Astrocyte (in vitro differentiated cells and primary cell): ENCODE data around the gene ZC3H13. TPM values are rescaled to one million over a fixed set of nuclear protein-coding genes. Genes with fewer than 3 reads are reported as not detected.

Experiments
- DNase-seq: peaks from one replicate; pipeline ENCODE4 v3.0.0-alpha.2; 2010; ENCODE audit warnings: low read depth
- FAIRE-seq: peaks from 2 replicates; lab custom pipeline; 2011; peaks lifted over from hg19 to GRCh38; lab: Jason Lieb, UNC
- H2AFZ ChIP-seq: 2 replicates; pipeline ENCODE4 v1.6.0; 2012; ENCODE audit warnings: low read depth, low read length, inconsistent platforms
- H3K27ac ChIP-seq: 2 replicates; pipeline ENCODE4 v1.5.1; 2011; ENCODE audit warnings: low read depth, low read length, inconsistent platforms
- H3K27me3 ChIP-seq: 2 replicates; pipeline ENCODE4 v1.6.0; 2011; ENCODE audit warnings: low read length, inconsistent platforms; ENCODE audit not compliant: insufficient read depth
- H3K36me3 ChIP-seq: 2 replicates; pipeline ENCODE4 v1.5.1; 2011; ENCODE audit warnings: low read length, inconsistent platforms; ENCODE audit not compliant: insufficient read depth
- H3K4me1 ChIP-seq: 2 replicates; pipeline ENCODE4 v1.5.1; 2011; ENCODE audit warnings: low read length, inconsistent platforms; ENCODE audit not compliant: insufficient read depth
- H3K4me2 ChIP-seq: 2 replicates; pipeline ENCODE4 v1.6.0; 2012; ENCODE audit warnings: low read length, inconsistent platforms
- H3K4me3 ChIP-seq: 2 replicates; pipeline ENCODE4 v1.5.1; 2011; ENCODE audit warnings: low read depth, mild to moderate bottlenecking, low read length, inconsistent platforms; ENCODE audit not compliant: insufficient read depth
- H3K79me2 ChIP-seq: 2 replicates; pipeline ENCODE4 v1.6.0; 2012; ENCODE audit warnings: mild to moderate bottlenecking, low read length, inconsistent platforms; ENCODE audit not compliant: insufficient read depth
- H3K9ac ChIP-seq: 2 replicates; pipeline ENCODE4 v1.6.0; 2012; ENCODE audit warnings: mild to moderate bottlenecking, low read length, inconsistent platforms
- H3K9me3 ChIP-seq: 2 replicates; pipeline ENCODE4 v1.5.1; 2012; ENCODE audit warnings: low read depth, mild to moderate bottlenecking, low read length, inconsistent platforms; ENCODE audit not compliant: insufficient read depth
- H4K20me1 ChIP-seq: 2 replicates; pipeline ENCODE4 v1.6.0; 2012; ENCODE audit warnings: low read length, inconsistent platforms; ENCODE audit not compliant: insufficient read depth
- H3K27ac Mint-ChIP-seq: one replicate; pipeline ENCODE4 v1.8.0; 2021; ENCODE audit warnings: mild to moderate bottlenecking, mixed read lengths; ENCODE audit not compliant: unreplicated experiment
- H3K27me3 Mint-ChIP-seq: one replicate; pipeline ENCODE4 v1.8.0; 2021; ENCODE audit warnings: low read depth, mixed read lengths; ENCODE audit not compliant: unreplicated experiment
- H3K36me3 Mint-ChIP-seq: one replicate; pipeline ENCODE4 v1.8.0; 2021; ENCODE audit warnings: low read depth, mixed read lengths; ENCODE audit not compliant: unreplicated experiment
- H3K4me1 Mint-ChIP-seq: one replicate; pipeline ENCODE4 v1.8.0; 2021; ENCODE audit warnings: low read depth, mixed read lengths; ENCODE audit not compliant: unreplicated experiment
- H3K4me3 Mint-ChIP-seq: one replicate; pipeline ENCODE4 v1.8.0; 2021; ENCODE audit warnings: mild to moderate bottlenecking, moderate library complexity, mixed read lengths; ENCODE audit not compliant: unreplicated experiment
- H3K9me3 Mint-ChIP-seq: one replicate; pipeline ENCODE4 v1.8.0; 2021; ENCODE audit warnings: mild to moderate bottlenecking, mixed read lengths; ENCODE audit not compliant: unreplicated experiment
- EZH2 ChIP-seq: IDR thresholded peaks from 2 replicates; pipeline ENCODE4 v1.6.1; 2012; ENCODE audit warnings: mild to moderate bottlenecking, low read length, inconsistent platforms; ENCODE audit not compliant: insufficient read depth
- total RNA-seq: library from RNA; stranded (reverse); gene quantifications from 2 replicates; pipeline ENCODE4 v1.2.1, GENCODE V29; 2021
- TF ChIP-seq, protein P1 (sequence below): IDR thresholded peaks from 2 replicates; pipeline ENCODE4 v1.5.1; 2011; ENCODE audit warnings: low read depth, mild to moderate bottlenecking, inconsistent platforms, low read length, moderate library complexity; ENCODE audit not compliant: insufficient read depth

ZC3H13 gene
- total RNA-seq, 1 donor from 2014 or later, result 39.6 TPM

DNA sequence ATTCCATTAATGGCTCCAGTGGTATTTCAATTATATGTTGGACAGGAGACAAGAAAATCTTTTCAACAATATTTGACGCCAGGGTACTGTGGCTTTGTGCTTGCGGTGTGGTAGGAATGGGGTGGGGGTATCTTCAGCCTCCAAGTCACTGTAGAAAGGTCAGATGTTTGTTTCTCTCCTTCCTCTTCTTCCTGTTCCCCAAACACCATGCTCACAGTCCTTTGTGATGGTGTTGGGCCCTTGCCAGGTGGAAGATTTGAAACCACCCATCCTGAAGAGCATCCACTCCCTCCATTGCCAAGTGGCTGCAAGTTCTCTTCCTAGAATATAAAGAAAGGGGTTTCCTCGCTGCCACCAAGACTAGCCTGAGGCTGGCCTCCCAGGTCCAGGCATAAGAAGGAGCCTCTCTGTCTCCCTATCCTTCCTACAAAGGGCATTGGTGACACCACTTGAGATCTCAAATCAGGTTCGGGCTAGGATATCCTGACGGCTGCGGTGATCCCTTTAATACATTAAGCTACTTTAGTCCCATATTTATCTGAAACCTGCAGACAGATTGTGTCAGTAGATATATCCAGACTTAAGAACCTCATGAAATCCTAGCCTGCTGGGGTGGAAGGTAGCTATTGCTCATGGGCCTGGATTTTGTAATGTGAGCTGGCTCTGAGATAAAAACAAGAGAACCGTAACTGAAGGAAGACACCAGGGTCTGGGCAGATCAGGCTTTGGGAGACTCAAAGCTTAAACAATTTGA, 136.7 kb downstream of the ZC3H13 start:
- H3K36me3 Mint-ChIP-seq, result no peaks in the 10 kb centered on the region
- Histone ChIP-seq H3K79me2 (no peaks in the 10 kb centered on the region), H3K4me1 (no peaks in the 10 kb centered on the region), H2AFZ (no peak overlapping the region), H3K4me2 (no peak overlapping the region), H3K9ac (no peak overlapping the region), H4K20me1 (no peaks in the 10 kb centered on the region), H3K27me3 (no peaks in the 10 kb centered on the region), H3K4me3 (no peak overlapping the region), H3K9me3 (no peaks in the 10 kb centered on the region), H3K36me3 (no peaks in the 10 kb centered on the region), H3K27ac (no peak overlapping the region)
- DNase-seq, result no peak
- H3K4me3 Mint-ChIP-seq, result no peak overlapping the region
- TF ChIP-seq EZH2, result no peak
- TF ChIP-seq, protein P1, sequence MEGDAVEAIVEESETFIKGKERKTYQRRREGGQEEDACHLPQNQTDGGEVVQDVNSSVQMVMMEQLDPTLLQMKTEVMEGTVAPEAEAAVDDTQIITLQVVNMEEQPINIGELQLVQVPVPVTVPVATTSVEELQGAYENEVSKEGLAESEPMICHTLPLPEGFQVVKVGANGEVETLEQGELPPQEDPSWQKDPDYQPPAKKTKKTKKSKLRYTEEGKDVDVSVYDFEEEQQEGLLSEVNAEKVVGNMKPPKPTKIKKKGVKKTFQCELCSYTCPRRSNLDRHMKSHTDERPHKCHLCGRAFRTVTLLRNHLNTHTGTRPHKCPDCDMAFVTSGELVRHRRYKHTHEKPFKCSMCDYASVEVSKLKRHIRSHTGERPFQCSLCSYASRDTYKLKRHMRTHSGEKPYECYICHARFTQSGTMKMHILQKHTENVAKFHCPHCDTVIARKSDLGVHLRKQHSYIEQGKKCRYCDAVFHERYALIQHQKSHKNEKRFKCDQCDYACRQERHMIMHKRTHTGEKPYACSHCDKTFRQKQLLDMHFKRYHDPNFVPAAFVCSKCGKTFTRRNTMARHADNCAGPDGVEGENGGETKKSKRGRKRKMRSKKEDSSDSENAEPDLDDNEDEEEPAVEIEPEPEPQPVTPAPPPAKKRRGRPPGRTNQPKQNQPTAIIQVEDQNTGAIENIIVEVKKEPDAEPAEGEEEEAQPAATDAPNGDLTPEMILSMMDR, result no peak
- no peak overlapping the region for H3K27ac Mint-ChIP-seq
- H3K9me3 Mint-ChIP-seq, result peaks cover 8% of the 10 kb centered on the region
- peaks cover 2% of the 10 kb centered on the region for H3K27me3 Mint-ChIP-seq
- no peaks in the 10 kb centered on the region for H3K4me1 Mint-ChIP-seq
- FAIRE-seq, result no peak

DNA sequence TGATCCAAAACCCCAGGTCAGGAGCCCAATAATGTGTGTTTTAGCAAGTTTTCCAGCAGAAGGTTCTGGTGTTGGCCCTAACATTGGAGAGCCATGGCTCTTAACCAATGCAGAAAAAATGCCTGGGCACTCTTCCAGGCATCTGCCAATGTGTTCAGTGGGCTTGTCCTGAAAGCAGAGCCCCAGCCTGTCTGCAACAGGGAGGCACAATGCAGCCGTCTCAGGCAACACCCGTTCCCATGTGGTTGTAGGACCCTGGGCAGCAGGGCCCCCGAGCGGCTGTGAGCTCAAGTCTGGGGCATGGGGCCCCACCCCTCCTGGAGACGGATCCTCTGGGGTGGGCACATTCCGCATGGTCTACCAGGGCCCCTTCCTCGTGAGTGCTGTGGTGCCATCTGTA, 142.9 kb downstream of the ZC3H13 start:
- Mint-ChIP-seq H3K9me3 (no peaks in the 10 kb centered on the region), H3K36me3 (no peaks in the 10 kb centered on the region), H3K4me3 (no peak overlapping the region), H3K4me1 (no peaks in the 10 kb centered on the region), H3K27ac (no peak overlapping the region), H3K27me3 (peaks cover 4% of the 10 kb centered on the region)
- Histone ChIP-seq H3K4me3 (no peak overlapping the region), H3K79me2 (no peaks in the 10 kb centered on the region), H3K9me3 (no peaks in the 10 kb centered on the region), H3K27ac (no peak overlapping the region), H4K20me1 (no peaks in the 10 kb centered on the region), H3K27me3 (no peaks in the 10 kb centered on the region), H3K4me2 (no peak overlapping the region), H2AFZ (no peak overlapping the region), H3K9ac (no peak overlapping the region), H3K4me1 (no peaks in the 10 kb centered on the region), H3K36me3 (no peaks in the 10 kb centered on the region)
- DNase-seq (no peak), FAIRE-seq (no peak)
- no peak for TF ChIP-seq EZH2
- TF ChIP-seq, protein P1, result no peak

DNA sequence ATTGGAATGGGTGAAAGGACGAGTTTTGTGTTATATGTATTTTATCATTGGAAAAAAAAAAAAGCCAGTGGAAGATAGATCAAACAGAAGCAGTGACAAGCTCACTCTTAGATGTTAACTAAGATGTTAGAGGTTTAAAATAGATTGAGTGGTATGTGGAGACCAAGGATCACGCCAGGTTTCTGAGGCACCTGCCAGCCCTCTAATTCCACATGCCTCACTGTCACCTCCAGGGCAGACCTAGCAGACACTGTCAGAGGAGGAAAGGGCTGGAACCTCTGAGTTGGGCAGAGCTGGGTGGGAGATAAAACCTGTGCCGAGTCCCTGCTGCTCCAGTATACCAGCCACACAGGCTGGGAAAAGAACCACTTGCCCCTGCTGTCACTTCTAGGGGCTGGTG, 143.5 kb downstream of the ZC3H13 start:
- no peaks in the 10 kb centered on the region for H3K36me3 Mint-ChIP-seq
- H3K4me3 ChIP-seq, result no peak overlapping the region
- no peak for TF ChIP-seq EZH2
- TF ChIP-seq, protein P1, result no peak

More for the DNA sequence above, 143.5 kb downstream of the ZC3H13 start:
- H3K36me3 ChIP-seq, result no peaks in the 10 kb centered on the region
- no peaks in the 10 kb centered on the region for H3K9me3 ChIP-seq
- no peaks in the 10 kb centered on the region for H3K4me1 ChIP-seq
- Mint-ChIP-seq H3K9me3 (no peaks in the 10 kb centered on the region), H3K4me1 (no peaks in the 10 kb centered on the region), H3K27me3 (peaks cover 8% of the 10 kb centered on the region), H3K27ac (no peak overlapping the region), H3K4me3 (no peak overlapping the region)
- H2AFZ ChIP-seq, result no peak overlapping the region
- H3K79me2 ChIP-seq, result no peaks in the 10 kb centered on the region
- H4K20me1 ChIP-seq, result no peaks in the 10 kb centered on the region
- no peak for DNase-seq
- H3K27ac ChIP-seq, result no peak overlapping the region
- H3K27me3 ChIP-seq, result no peaks in the 10 kb centered on the region
- FAIRE-seq, result no peak
- H3K4me2 ChIP-seq, result no peak overlapping the region
- H3K9ac ChIP-seq, result no peak overlapping the region
